ENCODE measurements around the gene SFRP5. TPM values are rescaled to one million over a fixed set of nuclear protein-coding genes. Genes with fewer than 3 reads are reported as not detected.

SFRP5 gene
- total and polyA plus RNA-seq, 2 donors (not counting 3 experiments of a cell fraction or from before 2014, with no cell fraction given), result not detected

- peaks cover 0 to 14% of the 10 kb centered on the region in 2 experiments for H3K36me3 ChIP-seq (ENCODE audit: control insufficient read depth in 2 of 2, extremely low read depth in 1 of 2, insufficient read depth in 2 of 2, low read length in 2 of 2)
- no peaks in the 10 kb centered on the region for H3K27me3 ChIP-seq (ENCODE audit: control insufficient read depth in 2 of 2, insufficient read depth in 2 of 2, low read length in 2 of 2)
Measured at GRCh38 chr10:97721871-97722780, 49.7 kb downstream of the SFRP5 start.

More at GRCh38 chr10:97721871-97722780, 49.7 kb downstream of the SFRP5 start:
- Histone ChIP-seq H3K9me1 (replicated peaks; ENCODE audit: control insufficient read depth, extremely low read depth, insufficient read depth, low read length) (no peaks in the 10 kb centered on the region), H3K27ac (ENCODE audit: insufficient read depth, low read depth, low read length) (no peak overlapping the region), H3K9me3 (replicated peaks; ENCODE audit: control insufficient read depth, insufficient read depth, low read length) (no peaks in the 10 kb centered on the region), H3K4me3 (replicated peaks in 1 of 3; ENCODE audit: insufficient read depth in 1 of 3, low read depth in 1 of 3, low read length in 3 of 3) (no peak overlapping the region), H4K20me1 (replicated peaks; ENCODE audit: control insufficient read depth, extremely low read depth, insufficient read depth, low read length) (no peaks in the 10 kb centered on the region), H3K9ac (replicated peaks; ENCODE audit: extremely low read depth, insufficient read depth, low read length) (no peak overlapping the region), H3K4me1 (ENCODE audit: control insufficient read depth, extremely low read depth, insufficient read depth, low read length) (peaks cover 8% of the 10 kb centered on the region), H3K4me2 (ENCODE audit: insufficient read depth, low read length) (no peak overlapping the region), H2AFZ (ENCODE audit: low read depth, low read length) (no peak overlapping the region), H3K79me2 (ENCODE audit: control insufficient read depth, insufficient read depth, low read length) (peaks cover 4% of the 10 kb centered on the region)
- FAIRE-seq (no peak), DNase-seq (ENCODE audit: low read depth, low spot score) (no peak)
- TF ChIP-seq GATA2 (IDR thresholded peaks at IDR 0.05; ENCODE audit: insufficient read depth, insufficient read length, low read depth, low read length) (no peak), FOS (IDR thresholded peaks at IDR 0.05; ENCODE audit: borderline replicate concordance, insufficient read depth, low read length) (no peak), POLR2AphosphoS5 (IDR thresholded peaks at IDR 0.05; ENCODE audit: insufficient read depth, low read depth, low read length) (no peak), MAX (IDR thresholded peaks at IDR 0.05; ENCODE audit: insufficient read depth, insufficient read length) (no peak), JUN (IDR thresholded peaks at IDR 0.05; ENCODE audit: borderline replicate concordance, insufficient read depth, insufficient read length, low read depth) (no peak), EZH2 (IDR thresholded peaks at IDR 0.05; ENCODE audit: borderline replicate concordance, low read depth, low read length, severe bottlenecking) (no peak), CTCF (IDR thresholded peaks at IDR 0.05; ENCODE audit: extremely low read depth in 1 of 2, insufficient read depth in 1 of 2, low read depth in 1 of 2, low read length in 2 of 2) (no peak), MYC (IDR thresholded peaks at IDR 0.05; ENCODE audit: low read depth, low read length) (no peak), POLR2A (IDR thresholded peaks at IDR 0.05; ENCODE audit: low read depth, low read length) (no peak)
- no TSS peak for BruUV-seq (replicated peaks)
- ChIA-PET CTCF (interaction anchor here (2.4 to 21.8 kb wide), 2 partner anchors 12 to 35 kb away, joined by 10 to 863 read pairs; partner anchors contain the start of genes AVPI1 and MARVELD1), POLR2A (no interaction called here)
- dilution Hi-C loops (cut with MboI; ENCODE audit: extremely low pct_ligation_motif_present, low sequenced_read_pairs), result no loop called here
- intact Hi-C loops (cut with micrococcal nuclease), result no loop called here

Measured in endothelial cell of umbilical vein (primary cell).